HepG2 (cell line): ENCODE data around the gene MED4. TPM values are rescaled to one million over a fixed set of nuclear protein-coding genes. Genes with fewer than 3 reads are reported as not detected.

Experiments used
- ATAC-seq: fragments of 200-7000 bp; cut with Tn5 transposase; 3 replicates; pipeline ENCODE4 v1.9.1; 2020; ENCODE audit warnings: mild to moderate bottlenecking, moderate library complexity
- BruUV-seq: library from RNA; stranded (reverse); fragments of 400-500 nt; replicated peaks from 2 replicates; lab custom pipeline; 2021; lab: Mats Ljungman, UMichigan
- CTCF ChIA-PET: fragments of 300-600 bp; formaldehyde crosslinking; extraction: SDS; loops from one replicate; lab custom pipeline; 2021; ENCODE audit warnings: low total read pairs, inconsistent platforms, low intra/inter-chr PET ratio; lab: Yijun Ruan, JAX
- POLR2A ChIA-PET: fragments of 350-600 bp; sonication (Branson Sonifier 250); formaldehyde crosslinking; loops from one replicate; lab custom pipeline; 2020; ENCODE audit warnings: antibody characterized with exemption, inconsistent platforms; lab: Yijun Ruan, JAX
- DNase-seq: peaks from one replicate; pipeline ENCODE4 v3.0.0-alpha.2; 2015; ENCODE audit warnings: low spot score
- FAIRE-seq: peaks from 3 replicates; lab custom pipeline; 2011; peaks lifted over from hg19 to GRCh38; lab: Jason Lieb, UNC
- H2AFZ ChIP-seq: one replicate; pipeline ENCODE4 v1.6.1; 2011; ENCODE audit warnings: low read length, inconsistent platforms
- H3K27ac ChIP-seq: fragments of 300-600 bp; 3 replicates; pipeline ENCODE4 v1.8.0; 2011; ENCODE audit warnings: mixed run types, mild to moderate bottlenecking, mixed read lengths, low read length, inconsistent platforms; ENCODE audit not compliant: insufficient read depth; ENCODE audit errors: extremely low read length
- H3K27me3 ChIP-seq, 2 experiments: fragments of 200-600 bp in 1 of 2; 2 replicates in 1 of 2; 3 replicates in 1 of 2; pipeline versions ENCODE4 v1.6.0 to v1.8.0; 2011; ENCODE audit warnings: low read length in 2 of 2, mild to moderate bottlenecking in 2 of 2, moderate library complexity in 2 of 2, inconsistent platforms in 1 of 2; ENCODE audit not compliant: insufficient read depth in 2 of 2, control insufficient read depth in 1 of 2
- H3K36me3 ChIP-seq, 2 experiments: fragments of 200-600 bp in 1 of 2; replicated peaks in 1 of 2; 2 replicates in 1 of 2; 3 replicates in 1 of 2; pipeline versions ENCODE4 v1.5.1 to v1.8.0; 2011; ENCODE audit warnings: low read length in 2 of 2, inconsistent platforms in 1 of 2; ENCODE audit not compliant: insufficient read depth in 2 of 2, control insufficient read depth in 1 of 2
- H3K4me1 ChIP-seq: 2 replicates; pipeline ENCODE4 v1.5.1; 2012; ENCODE audit warnings: low read length, inconsistent platforms; ENCODE audit not compliant: insufficient read depth
- H3K4me2 ChIP-seq: 2 replicates; pipeline ENCODE4 v1.6.0; 2011; ENCODE audit warnings: low read depth, low read length, inconsistent platforms
- H3K4me3 ChIP-seq, 3 experiments: fragments of 200-600 bp in 1 of 3; sonication (generic), shearing (Covaris generic) in 1 of 3; replicated peaks in 1 of 3; 2 replicates each; pipeline ENCODE4 v1.5.1; 2011 to 2016; ENCODE audit warnings: low read length in 3 of 3, inconsistent platforms in 2 of 3, low read depth in 2 of 3, mild to moderate bottlenecking in 2 of 3, control low read depth in 1 of 3, mixed read lengths in 1 of 3; ENCODE audit not compliant: insufficient read depth in 1 of 3
- H3K79me2 ChIP-seq: one replicate; pipeline ENCODE4 v1.6.1; 2011; ENCODE audit warnings: low read length, inconsistent platforms; ENCODE audit not compliant: insufficient read depth
- H3K9ac ChIP-seq: 2 replicates; pipeline ENCODE4 v1.6.0; 2011; ENCODE audit warnings: mild to moderate bottlenecking, low read depth, low read length, inconsistent platforms; ENCODE audit not compliant: insufficient read depth
- H3K9me3 ChIP-seq: 2 replicates; pipeline ENCODE4 v1.5.1; 2012; ENCODE audit warnings: mild to moderate bottlenecking, low read length
- H4K20me1 ChIP-seq: 2 replicates; pipeline ENCODE4 v1.6.0; 2011; ENCODE audit warnings: inconsistent platforms, mild to moderate bottlenecking, low read length, moderate library complexity; ENCODE audit not compliant: insufficient read depth
- CENPX ChIP-seq: sonication (generic); formaldehyde crosslinking; IDR thresholded peaks from 2 replicates; pipeline ENCODE4 v1.9.0; 2021; ENCODE audit warnings: mild to moderate bottlenecking, missing genetic modification reagents, moderate library complexity
- KAT2B ChIP-seq: fragments of 150-350 bp; IDR thresholded peaks from 2 replicates; pipeline ENCODE4 v1.6.1; 2014; ENCODE audit warnings: low read depth, low read length, borderline replicate concordance
- KLF12 ChIP-seq: sonication (generic); formaldehyde crosslinking; IDR thresholded peaks from 2 replicates; pipeline ENCODE4 v1.4.0; 2020; ENCODE audit warnings: missing genetic modification reagents, borderline replicate concordance
- MEIS2 ChIP-seq: sonication (generic); formaldehyde crosslinking; IDR thresholded peaks from 2 replicates; pipeline ENCODE4 v1.9.0; 2021; ENCODE audit warnings: mild to moderate bottlenecking, missing genetic modification reagents
- MIXL1 ChIP-seq: IDR thresholded peaks from 2 replicates; pipeline ENCODE4 v1.6.1; 2016
- PRMT3 ChIP-seq: sonication (generic); formaldehyde crosslinking; IDR thresholded peaks from 2 replicates; pipeline ENCODE4 v1.8.1; 2022; ENCODE audit warnings: low read depth, mild to moderate bottlenecking, moderate library complexity, missing genetic modification reagents, borderline replicate concordance
- RARA ChIP-seq: IDR thresholded peaks from 2 replicates; pipeline ENCODE4 v1.6.1; 2016; ENCODE audit warnings: missing genetic modification reagents, missing compliant biosample characterization
- RBAK ChIP-seq: sonication (generic); formaldehyde crosslinking; IDR thresholded peaks from 2 replicates; pipeline ENCODE4 v1.5.1; 2020; ENCODE audit warnings: mild to moderate bottlenecking, missing genetic modification reagents
- SALL1 ChIP-seq: sonication (generic); formaldehyde crosslinking; IDR thresholded peaks from 2 replicates; pipeline ENCODE4 v1.8.0; 2022; ENCODE audit warnings: mild to moderate bottlenecking, missing genetic modification reagents
- SMAD3 ChIP-seq: sonication (generic); formaldehyde crosslinking; IDR thresholded peaks from 2 replicates; pipeline ENCODE4 v1.4.0; 2020; ENCODE audit warnings: missing genetic modification reagents
- SMC3 ChIP-seq: IDR thresholded peaks from 2 replicates; pipeline ENCODE4 v1.6.1; 2011; ENCODE audit warnings: low read length, improper control_type of control experiment
- STAG1 ChIP-seq: sonication (generic); formaldehyde crosslinking; IDR thresholded peaks from 2 replicates; pipeline ENCODE4 v1.4.0; 2020; ENCODE audit warnings: missing genetic modification reagents
- ZMYM4 ChIP-seq: sonication (generic); formaldehyde crosslinking; IDR thresholded peaks from 2 replicates; pipeline ENCODE4 v1.8.1; 2023; ENCODE audit warnings: mild to moderate bottlenecking, missing genetic modification reagents
- ZNF317 ChIP-seq: sonication (generic); formaldehyde crosslinking; IDR thresholded peaks from 2 replicates; pipeline ENCODE4 v1.5.0; 2020; ENCODE audit warnings: mild to moderate bottlenecking, missing genetic modification reagents
- WGBS: methylation state at CpG from one replicate; pipeline ENCODE4 v1.1.6; 2017; ENCODE audit warnings: low lambda C conversion rate; 5-methylcytosine and 5-hydroxymethylcytosine counted together
- in situ Hi-C: cut with HindIII; loops from 2 replicates; pipeline ENCODE4 v1.10.0; 2017; ENCODE audit warnings: low pct_unique_long_range_greater_than_20kb; ENCODE audit not compliant: extremely low pct_ligation_motif_present
- intact Hi-C: fragments of 100-400 bp; cut with micrococcal nuclease; formaldehyde crosslinking; loops from one replicate; pipeline ENCODE4 v1.10.0; 2022; ENCODE audit not compliant: unreplicated experiment
- polyA plus RNA-seq, 8 experiments: library from polyadenylated mRNA; depleted of rRNA in 3 of 8; stranded (reverse) in 7 of 8; unstranded in 1 of 8; fragments of >200 nt; fragmentation: Illumina TruSeq in 4 of 8; extraction: Trizol in 4 of 8; gene quantifications; 2 replicates each; pipeline versions ENCODE4 v1.2.1 to v1.2.3, GENCODE V29; 2011 to 2016; ENCODE audit warnings: low read depth in 4 of 8, missing spikeins in 1 of 8, mixed read lengths in 1 of 8; ENCODE audit not compliant: insufficient read depth in 1 of 8
- total RNA-seq, 5 experiments: library from RNA; depleted of rRNA; stranded (reverse); fragments of >200 nt; fragmentation: Illumina TruSeq; extraction: Trizol; gene quantifications; 2 replicates each; pipeline ENCODE4 v1.2.3, GENCODE V29; 2016; ENCODE audit warnings: low read depth in 1 of 5
- TF ChIP-seq, protein P1 (sequence below): sonication (generic); formaldehyde crosslinking; IDR thresholded peaks from 2 replicates; pipeline ENCODE4 v1.5.0; 2020; ENCODE audit warnings: mild to moderate bottlenecking, missing genetic modification reagents, moderate library complexity
- TF ChIP-seq, protein P2 (sequence below): sonication (generic); formaldehyde crosslinking; IDR thresholded peaks from 2 replicates; pipeline ENCODE4 v1.5.0; 2020; ENCODE audit warnings: missing genetic modification reagents
- TF ChIP-seq, protein P3 (sequence below): IDR thresholded peaks from 2 replicates; pipeline ENCODE4 v1.4.0; 2020; ENCODE audit warnings: mild to moderate bottlenecking, missing genetic modification reagents

The MED4 gene
- total and polyA plus RNA-seq, 2 of the 13 experiments (the other 11 are each of a cell fraction or from before 2014, with no cell fraction given), result 49.4 to 57.8 TPM

DNA sequence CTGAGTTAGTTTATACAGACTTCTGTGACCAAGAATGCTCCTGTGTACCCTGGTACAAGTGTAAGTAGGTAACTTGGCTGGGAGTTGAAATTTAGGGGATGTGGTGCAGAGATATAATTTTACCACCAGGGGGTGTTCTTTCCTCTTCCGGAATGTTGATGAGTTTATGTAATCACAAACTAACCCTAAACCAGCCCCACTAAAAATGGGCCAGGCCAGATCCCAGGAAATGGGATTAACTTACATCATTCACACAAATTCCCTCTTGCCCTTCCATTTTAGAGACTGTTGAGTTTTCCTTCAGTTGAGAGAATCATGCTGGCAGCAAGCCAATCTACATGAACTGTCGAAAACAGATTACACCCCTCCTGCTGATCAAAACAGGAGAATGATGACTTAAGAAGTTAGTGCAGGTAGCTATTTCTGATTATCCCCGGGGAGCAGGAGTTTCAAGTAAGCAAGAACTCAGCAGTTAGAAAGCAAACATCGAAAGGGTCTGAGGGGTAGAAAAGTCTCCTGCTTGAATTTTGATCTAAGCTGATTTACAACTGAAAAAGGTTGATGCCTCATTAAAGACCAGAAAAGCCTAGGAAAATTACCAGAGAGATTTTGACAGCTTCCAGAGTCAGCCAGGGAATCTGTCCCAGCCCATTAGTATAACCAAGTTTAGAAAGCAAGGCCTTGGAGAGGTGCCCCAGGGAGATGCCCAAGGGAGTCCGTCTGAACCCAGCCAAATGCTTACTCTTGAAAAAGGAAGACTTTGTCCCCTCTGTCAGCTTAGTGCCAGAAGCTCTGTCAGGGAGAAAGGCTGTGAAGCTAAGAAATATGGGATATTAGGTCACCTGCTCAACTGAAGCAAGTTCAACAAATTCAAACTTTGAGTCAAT lies 32.3 kb upstream of the MED4 start:
- Histone ChIP-seq H4K20me1 (no peaks in the 10 kb centered on the region), H3K79me2 (no peaks in the 10 kb centered on the region), H3K9ac (no peak overlapping the region), H3K36me3 (no peaks in the 10 kb centered on the region), H2AFZ (peak overlapping the region; percentile 60), H3K4me3 (peak overlapping the region in 1 of 3 experiments; percentile 27; a peak in 1 of 6 replicates), H3K27ac (no peak overlapping the region), H3K4me2 (peak overlapping the region; percentile 56), H3K9me3 (no peaks in the 10 kb centered on the region), H3K27me3 (no peaks in the 10 kb centered on the region), H3K4me1 (peaks cover 53% of the 10 kb centered on the region)
- BruUV-seq, result no TSS peak
- ATAC-seq (peak; percentile 73), DNase-seq (peak; percentile 63), FAIRE-seq (peak; percentile 70)
- 22% methylated on average over 5 of the region's 5 CpGs for WGBS
- ChIA-PET CTCF (interaction anchor here (1.2 to 1.5 kb wide), 3 partner anchors 107 to 642 kb away, joined by 4 to 9 read pairs (median 4); no protein-coding TSS in a partner anchor), POLR2A (interaction anchor here (1.6 to 2.4 kb wide), 2 partner anchors 106 to 175 kb away, joined by 4 to 11 read pairs; partner anchors contain the start of gene ITM2B)
- intact Hi-C loops (loop anchor here (1.0 to 5.0 kb wide), 5 partner anchors 106 to 640 kb away; partner anchors contain the start of genes ITM2B and RB1), in situ Hi-C loops (loop anchor here (5.0 to 25.0 kb wide), 3 partner anchors 105 to 635 kb away; partner anchors contain the start of genes ITM2B and RB1)
- TF ChIP-seq STAG1 (CRISPR knock-in tag) (peak; percentile 80), MIXL1 (CRISPR knock-in tag) (peak; percentile 92), KLF12 (CRISPR knock-in tag) (no peak), SMC3 (peak; percentile 80), ZNF317 (CRISPR knock-in tag) (0 out of 2 replicates have a peak, but pooled peaks have one; percentile 51), KAT2B (no peak), SALL1 (CRISPR knock-in tag) (no peak), PRMT3 (CRISPR knock-in tag) (no peak), ZMYM4 (CRISPR knock-in tag) (peak; percentile 28; the same call in 1 of the 2 replicates), CENPX (CRISPR knock-in tag) (no peak), SMAD3 (0 out of 2 replicates have a peak, but pooled peaks have one; percentile 29), RARA (CRISPR knock-in tag) (0 out of 2 replicates have a peak, but pooled peaks have one; percentile 10), MEIS2 (CRISPR knock-in tag) (0 out of 2 replicates have a peak, but pooled peaks have one; percentile 24), RBAK (no peak)
- TF ChIP-seq, protein P1, sequence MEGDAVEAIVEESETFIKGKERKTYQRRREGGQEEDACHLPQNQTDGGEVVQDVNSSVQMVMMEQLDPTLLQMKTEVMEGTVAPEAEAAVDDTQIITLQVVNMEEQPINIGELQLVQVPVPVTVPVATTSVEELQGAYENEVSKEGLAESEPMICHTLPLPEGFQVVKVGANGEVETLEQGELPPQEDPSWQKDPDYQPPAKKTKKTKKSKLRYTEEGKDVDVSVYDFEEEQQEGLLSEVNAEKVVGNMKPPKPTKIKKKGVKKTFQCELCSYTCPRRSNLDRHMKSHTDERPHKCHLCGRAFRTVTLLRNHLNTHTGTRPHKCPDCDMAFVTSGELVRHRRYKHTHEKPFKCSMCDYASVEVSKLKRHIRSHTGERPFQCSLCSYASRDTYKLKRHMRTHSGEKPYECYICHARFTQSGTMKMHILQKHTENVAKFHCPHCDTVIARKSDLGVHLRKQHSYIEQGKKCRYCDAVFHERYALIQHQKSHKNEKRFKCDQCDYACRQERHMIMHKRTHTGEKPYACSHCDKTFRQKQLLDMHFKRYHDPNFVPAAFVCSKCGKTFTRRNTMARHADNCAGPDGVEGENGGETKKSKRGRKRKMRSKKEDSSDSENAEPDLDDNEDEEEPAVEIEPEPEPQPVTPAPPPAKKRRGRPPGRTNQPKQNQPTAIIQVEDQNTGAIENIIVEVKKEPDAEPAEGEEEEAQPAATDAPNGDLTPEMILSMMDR (CRISPR knock-in tag), result peak; percentile 74
- TF ChIP-seq, protein P2, sequence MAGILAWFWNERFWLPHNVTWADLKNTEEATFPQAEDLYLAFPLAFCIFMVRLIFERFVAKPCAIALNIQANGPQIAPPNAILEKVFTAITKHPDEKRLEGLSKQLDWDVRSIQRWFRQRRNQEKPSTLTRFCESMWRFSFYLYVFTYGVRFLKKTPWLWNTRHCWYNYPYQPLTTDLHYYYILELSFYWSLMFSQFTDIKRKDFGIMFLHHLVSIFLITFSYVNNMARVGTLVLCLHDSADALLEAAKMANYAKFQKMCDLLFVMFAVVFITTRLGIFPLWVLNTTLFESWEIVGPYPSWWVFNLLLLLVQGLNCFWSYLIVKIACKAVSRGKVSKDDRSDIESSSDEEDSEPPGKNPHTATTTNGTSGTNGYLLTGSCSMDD (CRISPR knock-in tag), result no peak
- TF ChIP-seq, protein P3, sequence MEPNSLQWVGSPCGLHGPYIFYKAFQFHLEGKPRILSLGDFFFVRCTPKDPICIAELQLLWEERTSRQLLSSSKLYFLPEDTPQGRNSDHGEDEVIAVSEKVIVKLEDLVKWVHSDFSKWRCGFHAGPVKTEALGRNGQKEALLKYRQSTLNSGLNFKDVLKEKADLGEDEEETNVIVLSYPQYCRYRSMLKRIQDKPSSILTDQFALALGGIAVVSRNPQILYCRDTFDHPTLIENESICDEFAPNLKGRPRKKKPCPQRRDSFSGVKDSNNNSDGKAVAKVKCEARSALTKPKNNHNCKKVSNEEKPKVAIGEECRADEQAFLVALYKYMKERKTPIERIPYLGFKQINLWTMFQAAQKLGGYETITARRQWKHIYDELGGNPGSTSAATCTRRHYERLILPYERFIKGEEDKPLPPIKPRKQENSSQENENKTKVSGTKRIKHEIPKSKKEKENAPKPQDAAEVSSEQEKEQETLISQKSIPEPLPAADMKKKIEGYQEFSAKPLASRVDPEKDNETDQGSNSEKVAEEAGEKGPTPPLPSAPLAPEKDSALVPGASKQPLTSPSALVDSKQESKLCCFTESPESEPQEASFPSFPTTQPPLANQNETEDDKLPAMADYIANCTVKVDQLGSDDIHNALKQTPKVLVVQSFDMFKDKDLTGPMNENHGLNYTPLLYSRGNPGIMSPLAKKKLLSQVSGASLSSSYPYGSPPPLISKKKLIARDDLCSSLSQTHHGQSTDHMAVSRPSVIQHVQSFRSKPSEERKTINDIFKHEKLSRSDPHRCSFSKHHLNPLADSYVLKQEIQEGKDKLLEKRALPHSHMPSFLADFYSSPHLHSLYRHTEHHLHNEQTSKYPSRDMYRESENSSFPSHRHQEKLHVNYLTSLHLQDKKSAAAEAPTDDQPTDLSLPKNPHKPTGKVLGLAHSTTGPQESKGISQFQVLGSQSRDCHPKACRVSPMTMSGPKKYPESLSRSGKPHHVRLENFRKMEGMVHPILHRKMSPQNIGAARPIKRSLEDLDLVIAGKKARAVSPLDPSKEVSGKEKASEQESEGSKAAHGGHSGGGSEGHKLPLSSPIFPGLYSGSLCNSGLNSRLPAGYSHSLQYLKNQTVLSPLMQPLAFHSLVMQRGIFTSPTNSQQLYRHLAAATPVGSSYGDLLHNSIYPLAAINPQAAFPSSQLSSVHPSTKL (CRISPR knock-in tag), result peak; percentile 45; the same call in 1 of the 2 replicates
